Measurements from ENCODE around the gene LPCAT1. TPM values are rescaled to one million over a fixed set of nuclear protein-coding genes. Genes with fewer than 3 reads are reported as not detected.

The LPCAT1 gene
- total and polyA plus RNA-seq, 10 of the 15 experiments (the other 5 are each of a cell fraction or from before 2014, with no cell fraction given), result 2.3 to 109 (median 72.7) TPM

- CTCF ChIA-PET, result interaction anchor here (0.7 to 1.1 kb wide), 3 partner anchors 97 to 327 kb away, joined by 3 to 4 read pairs (median 3); no protein-coding TSS in a partner anchor
- no peaks in the 10 kb centered on the region; a peak in 1 of 4 replicates for H3K27me3 ChIP-seq (replicated peaks in 1 of 2; ENCODE audit: control insufficient read depth in 2 of 2, insufficient read depth in 2 of 2, low read length in 1 of 2)
- in situ Hi-C loops (cut with MboI), result no loop called here
- TF ChIP-seq SPI1 (IDR thresholded peaks at IDR 0.05; ENCODE audit: borderline replicate concordance, insufficient read depth, low read depth, low read length) (no peak), SMAD5 (IDR thresholded peaks at IDR 0.05; ENCODE audit: low read depth) (no peak), SREBF2 (IDR thresholded peaks at IDR 0.05; ENCODE audit: low read length) (no peak), IRF4 (IDR thresholded peaks at IDR 0.05; ENCODE audit: low read depth, low read length) (no peak), LARP7 (IDR thresholded peaks at IDR 0.05) (no peak), EP300 (IDR thresholded peaks at IDR 0.05; ENCODE audit: borderline replicate concordance in 1 of 2, control insufficient read depth in 1 of 2, low read depth in 2 of 2, low read length in 2 of 2) (no peak), RELB (IDR thresholded peaks at IDR 0.05; ENCODE audit: low read depth) (no peak)
- no peak overlapping the region for H3K4me2 ChIP-seq (ENCODE audit: control insufficient read depth, insufficient read depth)
- no peaks in the 10 kb centered on the region for H3K9me3 ChIP-seq (replicated peaks; ENCODE audit: control insufficient read depth, insufficient read depth, low read length)
- POLR2A ChIA-PET, result no interaction called here
- no TSS peak for BruUV-seq (replicated peaks)
- WGBS (ENCODE audit: insufficient coverage, insufficient replicate concordance, low lambda C conversion rate, missing lambda C conversion rate), result 65% methylated on average over 31 of the region's 32 CpGs
- no peak for FAIRE-seq
- intact Hi-C loops (cut with micrococcal nuclease; ENCODE audit: unreplicated experiment), result no loop called here
- SMC1A ChIA-PET (ENCODE audit: uncharacterized antibody, unreplicated experiment), result no interaction called here
- no peaks in the 10 kb centered on the region for H3K4me1 ChIP-seq (ENCODE audit: control insufficient read depth, insufficient read depth, low read length)
- no peak overlapping the region for H3K9ac ChIP-seq (ENCODE audit: control insufficient read depth, insufficient read depth, low read length)
- RAD21 ChIA-PET (ENCODE audit: unreplicated experiment), result no interaction called here
- no peaks in the 10 kb centered on the region for H4K20me1 ChIP-seq (ENCODE audit: control insufficient read depth, insufficient read depth)
- H2AFZ ChIP-seq (ENCODE audit: control insufficient read depth, low read depth, low read length), result no peak overlapping the region
- no peaks in the 10 kb centered on the region for H3K36me3 ChIP-seq (ENCODE audit: control insufficient read depth in 2 of 2, insufficient read depth in 2 of 2, low read length in 1 of 2)
- H3K4me3 ChIP-seq, result no peak overlapping the region
- H3K27ac ChIP-seq (ENCODE audit: control insufficient read depth, insufficient read depth), result no peak overlapping the region
- no peak for ATAC-seq
- no peaks in the 10 kb centered on the region for H3K79me2 ChIP-seq (ENCODE audit: control insufficient read depth, insufficient read depth, low read length)
- no peak for DNase-seq (ENCODE audit: low read depth, low spot score)
Observed at GRCh38 chr5:1551426-1552301, 27.9 kb upstream of the LPCAT1 start.
